Measurements from ENCODE around the gene CLRN1.

CLRN1 gene

DNA sequence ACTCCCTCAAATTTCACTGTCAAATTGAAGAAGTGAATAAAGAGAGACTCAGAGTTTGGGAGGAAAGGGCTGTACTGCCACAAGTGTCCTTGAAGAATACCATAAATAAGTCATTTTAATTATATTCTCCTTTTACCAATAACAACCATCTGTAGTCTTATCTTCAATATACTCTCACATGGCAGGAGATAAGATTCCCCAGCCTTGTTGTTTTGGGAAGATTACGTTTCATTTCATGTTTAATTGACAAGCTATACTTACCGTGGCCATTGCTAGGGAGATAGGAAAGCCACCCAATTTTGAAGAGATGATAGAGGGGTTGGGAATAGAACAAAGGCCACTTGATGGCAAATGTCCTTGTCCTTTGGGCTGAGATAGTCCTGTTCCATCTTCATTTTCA lies 69.5 kb downstream of the CLRN1 start:
- no peak overlapping the region for H3K4me3 ChIP-seq (ENCODE audit: low read depth, low read length)

GRCh38 chr3:150901793-150902192 lies 70.7 kb downstream of the CLRN1 start:
- in situ Hi-C loops (cut with HindIII; ENCODE audit: low sequenced_read_pairs) = no loop called here
- no peak for DNase-seq (ENCODE audit: low read depth, low spot score)
- no peak overlapping the region for H3K4me3 ChIP-seq (ENCODE audit: low read depth, low read length)
- TF ChIP-seq, protein P1, sequence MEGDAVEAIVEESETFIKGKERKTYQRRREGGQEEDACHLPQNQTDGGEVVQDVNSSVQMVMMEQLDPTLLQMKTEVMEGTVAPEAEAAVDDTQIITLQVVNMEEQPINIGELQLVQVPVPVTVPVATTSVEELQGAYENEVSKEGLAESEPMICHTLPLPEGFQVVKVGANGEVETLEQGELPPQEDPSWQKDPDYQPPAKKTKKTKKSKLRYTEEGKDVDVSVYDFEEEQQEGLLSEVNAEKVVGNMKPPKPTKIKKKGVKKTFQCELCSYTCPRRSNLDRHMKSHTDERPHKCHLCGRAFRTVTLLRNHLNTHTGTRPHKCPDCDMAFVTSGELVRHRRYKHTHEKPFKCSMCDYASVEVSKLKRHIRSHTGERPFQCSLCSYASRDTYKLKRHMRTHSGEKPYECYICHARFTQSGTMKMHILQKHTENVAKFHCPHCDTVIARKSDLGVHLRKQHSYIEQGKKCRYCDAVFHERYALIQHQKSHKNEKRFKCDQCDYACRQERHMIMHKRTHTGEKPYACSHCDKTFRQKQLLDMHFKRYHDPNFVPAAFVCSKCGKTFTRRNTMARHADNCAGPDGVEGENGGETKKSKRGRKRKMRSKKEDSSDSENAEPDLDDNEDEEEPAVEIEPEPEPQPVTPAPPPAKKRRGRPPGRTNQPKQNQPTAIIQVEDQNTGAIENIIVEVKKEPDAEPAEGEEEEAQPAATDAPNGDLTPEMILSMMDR (IDR thresholded peaks at IDR 0.05; ENCODE audit: low read depth, low read length) = no peak

More for the DNA sequence above, 69.5 kb downstream of the CLRN1 start:
- DNase-seq (ENCODE audit: low read depth, low spot score) = no peak
- TF ChIP-seq, protein P1 (IDR thresholded peaks at IDR 0.05; ENCODE audit: low read depth, low read length) = no peak
- in situ Hi-C loops (cut with HindIII; ENCODE audit: low sequenced_read_pairs) = no loop called here

DNA sequence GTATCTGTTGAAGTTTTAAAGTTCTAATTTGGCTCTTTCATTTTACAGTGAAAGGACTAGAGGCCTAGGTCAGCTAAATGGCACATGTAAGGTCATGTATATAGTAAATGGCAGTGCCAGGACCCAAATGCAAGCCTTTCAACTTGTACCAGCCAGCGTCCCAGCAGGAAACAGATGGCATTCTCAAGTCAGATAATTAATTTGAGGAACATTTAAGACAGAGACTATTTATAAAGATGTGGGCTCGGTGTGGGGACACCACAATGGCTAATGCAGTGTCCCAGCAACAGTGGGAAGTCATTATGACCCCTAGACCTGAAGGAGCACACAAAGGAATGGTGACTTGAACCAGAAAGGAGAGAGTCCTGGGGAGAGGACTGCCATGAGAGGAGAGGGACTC lies 73.4 kb downstream of the CLRN1 start:
- H3K4me3 ChIP-seq (ENCODE audit: low read depth, low read length) = no peak overlapping the region
- no peak for DNase-seq (ENCODE audit: low read depth, low spot score)
- TF ChIP-seq, protein P1 (IDR thresholded peaks at IDR 0.05; ENCODE audit: low read depth, low read length) = no peak
- in situ Hi-C loops (cut with HindIII; ENCODE audit: low sequenced_read_pairs) = no loop called here

DNA sequence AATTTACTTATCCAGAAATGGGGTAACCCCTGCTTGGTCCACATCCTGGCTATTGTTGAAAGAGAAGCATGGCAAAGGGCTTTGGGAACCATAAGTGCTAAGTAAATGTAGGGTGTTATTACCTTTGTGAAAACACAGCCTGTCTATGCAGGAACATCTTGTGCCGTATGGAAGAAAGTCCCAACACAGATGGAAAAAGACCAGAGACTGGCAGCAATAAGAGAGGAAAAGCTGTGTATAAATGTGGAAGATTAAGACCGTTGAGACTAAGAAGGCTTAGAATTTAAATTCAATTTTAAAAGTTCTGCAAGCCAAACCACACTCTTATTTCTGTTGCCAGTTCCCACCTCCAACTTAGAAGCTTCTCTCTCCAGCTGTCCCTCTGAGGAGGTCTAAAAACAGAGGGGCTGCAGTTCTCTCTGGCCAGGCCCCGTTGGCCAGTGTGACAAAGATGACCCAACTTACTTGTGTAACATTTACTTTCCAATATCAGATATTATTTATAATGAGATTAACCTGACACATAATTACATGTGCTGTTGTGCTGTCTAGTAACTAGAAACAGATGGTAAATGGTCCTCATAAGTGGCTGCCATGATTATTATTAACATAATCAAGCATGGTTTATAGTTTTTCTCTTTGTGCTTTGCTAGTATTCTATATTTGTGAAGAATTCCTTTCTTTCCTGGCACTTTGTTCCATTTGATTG lies 74.3 kb downstream of the CLRN1 start:
- DNase-seq (ENCODE audit: low read depth, low spot score) = no peak
- TF ChIP-seq, protein P1 (IDR thresholded peaks at IDR 0.05; ENCODE audit: low read depth, low read length) = no peak
- in situ Hi-C loops (cut with HindIII; ENCODE audit: low sequenced_read_pairs) = no loop called here
- H3K4me3 ChIP-seq (ENCODE audit: low read depth, low read length) = no peak overlapping the region

DNA sequence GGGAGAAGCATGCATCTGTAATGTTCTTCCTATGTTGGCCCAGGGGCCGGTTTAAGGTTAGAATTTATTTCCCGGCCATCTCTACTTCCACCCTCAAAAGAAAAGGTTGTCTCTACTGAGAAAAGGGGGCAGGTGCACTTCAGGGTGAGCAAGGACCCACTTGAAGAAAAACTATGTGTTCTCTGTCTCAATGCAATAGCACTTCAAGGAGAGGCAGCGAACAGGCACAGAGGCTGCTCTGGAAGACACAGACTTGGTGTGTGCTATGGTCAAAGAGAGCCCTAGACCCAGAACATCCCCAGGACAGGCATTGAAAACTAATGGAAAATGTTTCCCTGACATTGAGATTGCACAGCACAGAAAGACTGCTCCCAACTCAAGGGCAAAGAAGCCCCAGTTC lies 74.9 kb downstream of the CLRN1 start:
- TF ChIP-seq, protein P1 (IDR thresholded peaks at IDR 0.05; ENCODE audit: low read depth, low read length) = no peak
- in situ Hi-C loops (cut with HindIII; ENCODE audit: low sequenced_read_pairs) = no loop called here
- no peak for DNase-seq (ENCODE audit: low read depth, low spot score)
- no peak overlapping the region for H3K4me3 ChIP-seq (ENCODE audit: low read depth, low read length)

DNA sequence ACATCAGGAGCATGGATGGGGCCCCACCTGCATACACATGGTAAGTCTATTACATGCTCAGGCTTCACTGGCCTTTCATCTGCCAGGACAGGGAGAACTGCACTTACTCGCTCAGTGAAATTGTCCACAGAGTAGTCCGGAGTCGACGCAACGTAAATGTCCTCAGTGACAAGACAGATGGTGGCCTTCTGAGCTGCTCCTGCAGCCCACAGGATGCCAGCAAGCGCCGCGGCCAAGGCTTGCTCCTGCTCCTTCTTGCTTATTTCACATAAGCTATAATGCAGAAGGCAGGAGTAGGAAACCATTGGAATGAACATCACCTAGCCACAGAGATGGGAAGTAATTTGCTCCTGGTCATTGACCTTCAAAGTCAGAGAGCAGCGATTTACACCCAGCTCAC lies 81.7 kb downstream of the CLRN1 start:
- TF ChIP-seq, protein P1 (IDR thresholded peaks at IDR 0.05; ENCODE audit: low read depth, low read length) = no peak
- no peak for DNase-seq (ENCODE audit: low read depth, low spot score)
- no peak overlapping the region for H3K4me3 ChIP-seq (ENCODE audit: low read depth, low read length)
- in situ Hi-C loops (cut with HindIII; ENCODE audit: low sequenced_read_pairs) = no loop called here
